Transverse colon (tissue), 4 donors: ENCODE measurements around the gene GNB1L.

ENCODE experiments used
- CTCF ChIP-seq, 5 experiments: fragments of 200-600 bp in 3 of 5; fragments of 450-650 bp in 2 of 5; sonication (generic) in 3 of 5; IDR thresholded peaks; 1 replicate in 2 of 5; 2 replicates in 3 of 5; pipeline ENCODE4 v1.5.1; 2016 to 2017; ENCODE audit warnings: antibody characterized with exemption in 5 of 5, inconsistent platforms in 3 of 5, mild to moderate bottlenecking in 2 of 5, moderate library complexity in 1 of 5
- EP300 ChIP-seq: sonication (generic); formaldehyde crosslinking; IDR thresholded peaks from one replicate; pipeline ENCODE4 v1.6.1; 2017; ENCODE audit warnings: antibody characterized with exemption, low read depth
- POLR2A ChIP-seq: fragments of 450-650 bp; IDR thresholded peaks from one replicate; pipeline ENCODE4 v1.6.1; 2016; ENCODE audit warnings: antibody characterized with exemption, mild to moderate bottlenecking, moderate library complexity
- POLR2AphosphoS5 ChIP-seq, 3 donors: sonication (generic); formaldehyde crosslinking; IDR thresholded peaks; one replicate each; pipeline ENCODE4 v1.6.1; 2016; ENCODE audit warnings: antibody characterized with exemption in 3 of 3

GRCh38 chr22:19784384-19785175, 70.1 kb downstream of the GNB1L start:
- TF ChIP-seq CTCF (IDR thresholded peaks at IDR 0.05) (no peak), POLR2A (no peak), POLR2AphosphoS5 (IDR thresholded peaks at IDR 0.05) (no peak), EP300 (no peak)
